Measurements from ENCODE around the gene B2M.
"Not testable (repeated sequence)": the region's sequence is repeated elsewhere in the genome, so short reads cannot be mapped to it uniquely, and the experiment has no call there.

Gene B2M

DNA sequence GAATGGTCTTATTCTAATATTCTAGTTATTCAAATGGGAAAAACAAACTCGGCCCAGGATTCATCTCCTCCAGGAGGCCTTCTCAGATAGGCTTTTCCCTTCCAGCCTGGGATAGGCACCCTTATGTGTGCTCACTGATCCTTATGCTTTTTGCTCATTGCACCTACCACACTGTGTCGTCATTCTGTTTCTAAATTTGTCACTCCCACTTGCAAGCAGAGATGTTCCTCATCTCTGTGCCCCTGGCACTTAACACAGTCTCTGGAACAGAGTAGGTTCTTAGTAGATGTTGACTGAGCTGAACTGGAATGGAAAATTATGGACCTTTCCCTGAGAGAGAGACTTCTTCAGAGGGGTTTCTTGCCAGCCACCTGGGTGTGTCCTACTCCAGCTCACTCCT, 29.1 kb upstream of the B2M start:
- TF ChIP-seq CTCF (IDR thresholded peaks at IDR 0.05; ENCODE audit: insufficient read depth, low read length, missing control alignments) = no peak
- ChIA-PET POLR2A (no interaction called here), CTCF (interaction anchor here (1.4 to 2.0 kb wide), 2 partner anchors 10 to 19 kb away, joined by 3 to 6 read pairs; partner anchors contain the start of gene SPG11)
- H3K4me3 ChIP-seq (ENCODE audit: low read depth, low read length) = no peak overlapping the region
- DNase-seq (ENCODE audit: low read depth, low spot score) = no peak

GRCh38 chr15:44682809-44683682, 28.3 kb upstream of the B2M start:
- ChIA-PET POLR2A (interaction anchor here (0.8 kb wide), 1 partner anchor 29 kb away, joined by 3 read pairs; the partner anchor contains the start of genes B2M and PATL2), CTCF (interaction anchor here (2.0 kb wide), 1 partner anchor 19 kb away, joined by 6 read pairs; the partner anchor contains the start of gene SPG11)
- not testable (repeated sequence) for DNase-seq (ENCODE audit: low read depth, low spot score); H3K4me3 ChIP-seq (ENCODE audit: low read depth, low read length)

DNA sequence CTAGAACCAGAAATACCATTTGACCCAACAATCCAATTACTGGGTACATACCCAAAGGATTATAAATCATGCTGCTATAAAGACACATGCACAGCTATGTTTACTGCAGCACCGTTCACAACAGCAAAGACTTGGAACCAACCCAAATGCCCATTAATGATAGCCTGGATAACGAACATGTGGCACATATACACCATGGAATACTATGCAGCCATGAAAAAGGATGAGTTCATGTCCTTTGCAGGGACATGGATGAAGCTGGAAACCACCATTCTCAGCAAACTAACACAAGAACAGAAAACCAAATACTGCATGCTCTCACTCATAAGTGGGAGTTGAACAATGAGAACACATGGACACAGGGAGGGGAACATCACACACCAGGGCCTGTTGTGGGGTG, 22.0 kb upstream of the B2M start:
- DNase-seq (ENCODE audit: low read depth, low spot score); POLR2A ChIA-PET; H3K4me3 ChIP-seq (ENCODE audit: low read depth, low read length); CTCF ChIA-PET: not testable (repeated sequence)

DNA sequence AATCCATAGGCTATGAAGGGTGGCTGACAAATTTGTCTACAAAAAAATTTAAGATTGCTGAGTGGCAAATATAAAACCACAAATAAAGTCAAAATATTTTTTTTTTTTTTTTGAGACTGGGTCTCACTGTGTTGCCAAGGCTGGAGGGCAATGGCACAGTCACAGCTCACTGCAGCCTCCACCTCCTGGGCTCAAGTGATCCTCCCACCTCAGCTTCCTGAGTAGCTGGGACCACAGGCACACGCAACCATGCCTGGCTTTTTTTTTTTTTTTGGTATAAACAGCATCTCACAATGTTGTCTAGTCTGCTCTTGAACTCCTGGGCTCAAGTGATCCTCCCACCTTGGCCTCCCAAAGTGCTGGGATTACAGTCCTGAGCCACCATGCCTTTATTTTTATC, 21.1 kb upstream of the B2M start:
- POLR2A ChIA-PET; H3K4me3 ChIP-seq (ENCODE audit: low read depth, low read length); DNase-seq (ENCODE audit: low read depth, low spot score); CTCF ChIA-PET: not testable (repeated sequence)

DNA sequence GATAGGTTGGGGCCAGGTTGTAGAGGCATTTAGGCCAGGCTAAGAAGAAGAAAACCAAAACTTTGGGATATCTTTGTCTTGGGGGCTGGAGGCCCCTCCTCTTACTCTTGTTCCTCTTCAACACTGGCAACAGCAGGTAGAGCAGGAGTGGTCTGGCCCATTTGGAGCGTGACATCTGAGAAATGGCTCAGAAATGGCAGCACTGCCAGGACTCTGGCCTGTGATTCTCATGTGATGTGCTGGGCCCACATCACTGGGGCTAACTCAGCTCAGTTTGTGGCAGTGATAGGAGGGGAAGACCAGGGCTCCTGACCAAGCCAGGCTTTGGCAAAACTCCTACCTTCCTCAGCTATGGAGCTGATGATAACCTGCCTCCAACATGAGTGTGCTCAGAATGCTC, 18.7 kb upstream of the B2M start:
- ChIA-PET CTCF (no interaction called here), POLR2A (no interaction called here)
- no peak for DNase-seq (ENCODE audit: low read depth, low spot score)
- H3K4me3 ChIP-seq (ENCODE audit: low read depth, low read length) = no peak overlapping the region
- TF ChIP-seq CTCF (IDR thresholded peaks at IDR 0.05; ENCODE audit: insufficient read depth, low read length, missing control alignments) = no peak

DNA sequence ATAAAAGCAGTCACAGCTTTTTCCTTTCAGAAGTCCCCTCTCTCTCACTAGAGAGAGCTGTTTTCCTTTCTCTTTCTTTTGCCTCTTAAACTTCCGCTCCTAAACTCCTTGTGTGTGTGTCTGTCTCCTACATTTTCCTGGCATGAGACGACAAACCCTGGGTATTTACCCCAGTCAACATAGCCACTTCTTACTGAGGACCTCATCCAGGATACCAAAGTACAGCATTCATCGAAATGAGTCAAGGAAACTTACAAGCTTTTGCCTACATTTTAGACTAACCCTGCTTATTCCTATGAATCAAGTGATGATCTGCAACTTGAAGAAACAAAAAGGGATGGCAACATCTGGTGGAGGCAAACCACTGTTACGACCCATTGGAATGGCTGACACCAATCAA, 16.9 kb upstream of the B2M start:
- ChIA-PET POLR2A (interaction anchor here (0.8 kb wide), 1 partner anchor 17 kb away, joined by 3 read pairs; the partner anchor contains the start of genes B2M and PATL2), CTCF (interaction anchor here (0.8 to 1.2 kb wide), 2 partner anchors 16 to 31 kb away, joined by 3 read pairs; partner anchors contain the start of gene PATL2)
- TF ChIP-seq CTCF (IDR thresholded peaks at IDR 0.05; ENCODE audit: insufficient read depth, low read length, missing control alignments) = no peak

GRCh38 chr15:44695294-44695693, 16.0 kb upstream of the B2M start:
- CTCF ChIA-PET = no interaction called here
- POLR2A ChIA-PET = no interaction called here
- no peak overlapping the region for H3K4me3 ChIP-seq (ENCODE audit: low read depth, low read length)
- TF ChIP-seq CTCF (IDR thresholded peaks at IDR 0.05; ENCODE audit: insufficient read depth, low read length, missing control alignments) = no peak
- DNase-seq (ENCODE audit: low read depth, low spot score) = no peak

More for the DNA sequence above, 16.9 kb upstream of the B2M start:
- DNase-seq (ENCODE audit: low read depth, low spot score) = no peak
- H3K4me3 ChIP-seq (ENCODE audit: low read depth, low read length) = no peak overlapping the region

- no peak overlapping the region for H3K4me3 ChIP-seq (ENCODE audit: low read depth, low read length)
- POLR2A ChIA-PET = no interaction called here
- CTCF ChIA-PET = no interaction called here
- TF ChIP-seq CTCF (IDR thresholded peaks at IDR 0.05; ENCODE audit: insufficient read depth, low read length, missing control alignments) = no peak
- no peak for DNase-seq (ENCODE audit: low read depth, low spot score)
These were observed 14.3 kb upstream of the B2M start for GRCh38 chr15:44697014-44697413.
